DND-41 (cell line): ENCODE measurements around the gene RBMS1.

ENCODE experiments used
- EZH2 ChIP-seq: IDR thresholded peaks from 3 replicates; pipeline ENCODE4 v1.6.1; 2012; ENCODE audit warnings: borderline replicate concordance, low read depth, mild to moderate bottlenecking, moderate library complexity, low read length, inconsistent platforms; ENCODE audit not compliant: severe bottlenecking
- TF ChIP-seq, protein P1 (sequence below): IDR thresholded peaks from 2 replicates; pipeline ENCODE4 v1.5.1; 2012; ENCODE audit warnings: borderline replicate concordance, low read length, moderate library complexity, mild to moderate bottlenecking; ENCODE audit not compliant: poor library complexity, severe bottlenecking; ENCODE audit errors: extremely low read depth

GRCh38 chr2:160477032-160477431, 16.6 kb downstream of the RBMS1 start:
- TF ChIP-seq, protein P1, sequence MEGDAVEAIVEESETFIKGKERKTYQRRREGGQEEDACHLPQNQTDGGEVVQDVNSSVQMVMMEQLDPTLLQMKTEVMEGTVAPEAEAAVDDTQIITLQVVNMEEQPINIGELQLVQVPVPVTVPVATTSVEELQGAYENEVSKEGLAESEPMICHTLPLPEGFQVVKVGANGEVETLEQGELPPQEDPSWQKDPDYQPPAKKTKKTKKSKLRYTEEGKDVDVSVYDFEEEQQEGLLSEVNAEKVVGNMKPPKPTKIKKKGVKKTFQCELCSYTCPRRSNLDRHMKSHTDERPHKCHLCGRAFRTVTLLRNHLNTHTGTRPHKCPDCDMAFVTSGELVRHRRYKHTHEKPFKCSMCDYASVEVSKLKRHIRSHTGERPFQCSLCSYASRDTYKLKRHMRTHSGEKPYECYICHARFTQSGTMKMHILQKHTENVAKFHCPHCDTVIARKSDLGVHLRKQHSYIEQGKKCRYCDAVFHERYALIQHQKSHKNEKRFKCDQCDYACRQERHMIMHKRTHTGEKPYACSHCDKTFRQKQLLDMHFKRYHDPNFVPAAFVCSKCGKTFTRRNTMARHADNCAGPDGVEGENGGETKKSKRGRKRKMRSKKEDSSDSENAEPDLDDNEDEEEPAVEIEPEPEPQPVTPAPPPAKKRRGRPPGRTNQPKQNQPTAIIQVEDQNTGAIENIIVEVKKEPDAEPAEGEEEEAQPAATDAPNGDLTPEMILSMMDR, result no peak
- no peak for TF ChIP-seq EZH2
